Neural progenitor cell (in vitro differentiated cells): ENCODE measurements around the gene GP5.

Source experiments
- CTCF ChIP-seq: fragments of 200-600 bp; sonication (generic); IDR thresholded peaks from 2 replicates; pipeline ENCODE4 v1.5.1; 2017; ENCODE audit warnings: antibody characterized with exemption, mild to moderate bottlenecking
- EZH2 ChIP-seq: fragments of 200-600 bp; sonication (generic); IDR thresholded peaks from 2 replicates; pipeline ENCODE4 v1.6.1; 2017; ENCODE audit warnings: antibody characterized with exemption, mild to moderate bottlenecking, moderate library complexity

DNA sequence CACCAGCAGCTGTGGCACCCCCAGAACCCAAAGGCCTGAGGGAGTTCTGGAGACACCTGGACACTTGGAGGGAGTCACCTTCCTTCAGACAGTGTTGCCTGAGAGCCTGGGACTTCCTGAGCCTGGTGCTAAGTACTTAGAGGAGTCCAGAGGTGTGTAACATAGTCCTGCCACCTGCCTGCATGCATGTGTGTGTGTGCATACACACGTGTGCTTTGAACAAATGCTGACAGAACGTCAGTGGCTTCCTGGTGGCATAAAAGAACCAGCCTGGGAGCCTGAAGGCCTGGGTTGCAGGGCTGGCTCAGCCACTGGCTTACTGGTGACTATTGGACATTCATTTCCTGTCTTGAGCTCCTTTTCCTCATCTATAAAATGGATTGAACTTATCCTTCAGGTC, 44.8 kb downstream of the GP5 start:
- no peak for TF ChIP-seq CTCF
- TF ChIP-seq EZH2, result no peak
